ENCODE results near the gene ASIP. TPM values are rescaled to one million over a fixed set of nuclear protein-coding genes. Genes with fewer than 3 reads are reported as not detected.

The ASIP gene
- total and polyA plus RNA-seq, 2 of the 13 experiments (the other 11 are each of a cell fraction or from before 2014, with no cell fraction given): not detected

- H3K9ac ChIP-seq (ENCODE audit: insufficient read depth, low read depth, low read length): no peak overlapping the region
- no TSS peak for BruUV-seq (replicated peaks)
- DNase-seq (ENCODE audit: low spot score) (no peak), FAIRE-seq (no peak), ATAC-seq (no peak)
- no peaks in the 10 kb centered on the region for H3K36me3 ChIP-seq (replicated peaks in 1 of 2; ENCODE audit: control insufficient read depth in 1 of 2, insufficient read depth in 2 of 2, low read length in 2 of 2)
- H3K9me3 ChIP-seq (ENCODE audit: low read length): no peaks in the 10 kb centered on the region
- no peaks in the 10 kb centered on the region for H4K20me1 ChIP-seq (ENCODE audit: insufficient read depth, low read length)
- no peak overlapping the region for H3K27ac ChIP-seq (ENCODE audit: extremely low read length, insufficient read depth, low read length)
- no peak for TF ChIP-seq ZMYM4 (CRISPR knock-in tag; IDR thresholded peaks at IDR 0.05)
- TF ChIP-seq ZNF446 (CRISPR knock-in tag; IDR thresholded peaks at IDR 0.05): no peak
- TF ChIP-seq KAT8 (CRISPR knock-in tag; IDR thresholded peaks at IDR 0.05): no peak
- TF ChIP-seq ZNF24 (IDR thresholded peaks at IDR 0.05): no peak
- no peak for TF ChIP-seq ZNF205 (CRISPR knock-in tag; IDR thresholded peaks at IDR 0.05)
- no peak for TF ChIP-seq NPAS2 (CRISPR knock-in tag; IDR thresholded peaks at IDR 0.05; ENCODE audit: borderline replicate concordance)
- no peak for TF ChIP-seq ZC3H4 (CRISPR knock-in tag; IDR thresholded peaks at IDR 0.05; ENCODE audit: borderline replicate concordance)
- no peak for TF ChIP-seq HMG20A (CRISPR knock-in tag; IDR thresholded peaks at IDR 0.05; ENCODE audit: borderline replicate concordance)
- no peak for TF ChIP-seq NR2F1 (CRISPR knock-in tag; IDR thresholded peaks at IDR 0.05)
- no peak for TF ChIP-seq RXRB (CRISPR knock-in tag; IDR thresholded peaks at IDR 0.05; ENCODE audit: borderline replicate concordance)
- TF ChIP-seq TMF1 (CRISPR knock-in tag; IDR thresholded peaks at IDR 0.05; ENCODE audit: low read depth): no peak
- no peak for TF ChIP-seq TSC22D2 (CRISPR knock-in tag; IDR thresholded peaks at IDR 0.05; ENCODE audit: borderline replicate concordance)
- TF ChIP-seq ZFP90 (CRISPR knock-in tag; IDR thresholded peaks at IDR 0.05; ENCODE audit: borderline replicate concordance): no peak
- in situ Hi-C loops (cut with HindIII; ENCODE audit: extremely low pct_ligation_motif_present, low pct_unique_long_range_greater_than_20kb) (no loop called here), intact Hi-C loops (cut with micrococcal nuclease; ENCODE audit: unreplicated experiment) (no loop called here)
- peaks cover 84% of the 10 kb centered on the region for H3K4me1 ChIP-seq (ENCODE audit: insufficient read depth, low read length)
- H3K4me2 ChIP-seq (ENCODE audit: low read depth, low read length): no peak overlapping the region
- no peaks in the 10 kb centered on the region for H3K27me3 ChIP-seq (ENCODE audit: control insufficient read depth in 1 of 2, insufficient read depth in 2 of 2, low read length in 2 of 2)
- no peak overlapping the region for H2AFZ ChIP-seq (ENCODE audit: low read length)
- WGBS (ENCODE audit: low lambda C conversion rate): 47% methylated on average over 3 of the region's 3 CpGs
- ChIA-PET POLR2A (interaction anchor here (1.0 to 5.2 kb wide), 4 partner anchors 14 to 158 kb away, joined by 3 to 105 read pairs (median 6); partner anchors contain the start of gene ITCH), CTCF (ENCODE audit: low intra/inter-chr PET ratio, low total read pairs) (interaction anchor here (4.3 kb wide), 1 partner anchor 208 kb away, joined by 23 read pairs; no protein-coding TSS in a partner anchor)
- H3K79me2 ChIP-seq (ENCODE audit: insufficient read depth, low read length): no peaks in the 10 kb centered on the region
- H3K4me3 ChIP-seq (replicated peaks in 1 of 3; ENCODE audit: insufficient read depth in 1 of 3, low read depth in 2 of 3, low read length in 3 of 3): no peak overlapping the region
These were observed 74.0 kb downstream of the ASIP start for GRCh38 chr20:34315236-34315635.

Measured in HepG2 (cell line).